Measurements from ENCODE around the gene NTM. TPM values are rescaled to one million over a fixed set of nuclear protein-coding genes. Genes with fewer than 3 reads are reported as not detected.

Gene NTM
- total RNA-seq, 1 experiment from 2014 or later = 8.6 TPM

DNA sequence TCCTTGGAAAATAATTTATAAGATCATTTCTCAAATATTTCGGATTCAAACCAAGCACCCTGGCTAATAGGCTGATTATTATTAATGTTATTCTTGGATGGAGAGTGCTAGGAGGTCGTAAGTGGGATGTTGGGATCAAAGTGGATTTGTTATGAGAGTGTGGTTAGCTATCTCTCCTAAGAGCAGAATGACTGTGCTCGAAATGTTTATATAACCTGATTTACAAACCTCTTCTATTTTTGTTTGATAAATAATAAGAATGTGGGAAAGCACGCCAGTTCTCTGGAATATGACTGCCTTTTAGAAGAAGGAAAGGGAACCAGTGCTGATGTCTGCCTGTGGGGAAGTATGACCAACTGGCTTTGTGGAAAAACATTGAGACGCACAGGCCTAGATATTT is 527.5 kb downstream of the NTM start:
- Histone ChIP-seq H3K4me3 (ENCODE audit: low read depth, low read length, poor library complexity, severe bottlenecking) (no peak overlapping the region), H3K36me3 (ENCODE audit: insufficient read depth, low read length, poor library complexity, severe bottlenecking) (no peaks in the 10 kb centered on the region), H3K4me1 (ENCODE audit: insufficient read depth, low read length, poor library complexity, severe bottlenecking) (peaks cover 57% of the 10 kb centered on the region), H3K27ac (ENCODE audit: low read depth, low read length, poor library complexity, severe bottlenecking) (no peak overlapping the region), H3K27me3 (replicated peaks; ENCODE audit: insufficient read depth, low read depth, low read length, poor library complexity) (no peaks in the 10 kb centered on the region), H3K9me3 (ENCODE audit: low read depth, low read length, poor library complexity, severe bottlenecking) (no peaks in the 10 kb centered on the region)
- TF ChIP-seq, protein P1, sequence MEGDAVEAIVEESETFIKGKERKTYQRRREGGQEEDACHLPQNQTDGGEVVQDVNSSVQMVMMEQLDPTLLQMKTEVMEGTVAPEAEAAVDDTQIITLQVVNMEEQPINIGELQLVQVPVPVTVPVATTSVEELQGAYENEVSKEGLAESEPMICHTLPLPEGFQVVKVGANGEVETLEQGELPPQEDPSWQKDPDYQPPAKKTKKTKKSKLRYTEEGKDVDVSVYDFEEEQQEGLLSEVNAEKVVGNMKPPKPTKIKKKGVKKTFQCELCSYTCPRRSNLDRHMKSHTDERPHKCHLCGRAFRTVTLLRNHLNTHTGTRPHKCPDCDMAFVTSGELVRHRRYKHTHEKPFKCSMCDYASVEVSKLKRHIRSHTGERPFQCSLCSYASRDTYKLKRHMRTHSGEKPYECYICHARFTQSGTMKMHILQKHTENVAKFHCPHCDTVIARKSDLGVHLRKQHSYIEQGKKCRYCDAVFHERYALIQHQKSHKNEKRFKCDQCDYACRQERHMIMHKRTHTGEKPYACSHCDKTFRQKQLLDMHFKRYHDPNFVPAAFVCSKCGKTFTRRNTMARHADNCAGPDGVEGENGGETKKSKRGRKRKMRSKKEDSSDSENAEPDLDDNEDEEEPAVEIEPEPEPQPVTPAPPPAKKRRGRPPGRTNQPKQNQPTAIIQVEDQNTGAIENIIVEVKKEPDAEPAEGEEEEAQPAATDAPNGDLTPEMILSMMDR (conservative IDR thresholded peaks at IDR 0.05; ENCODE audit: low read depth, low read length) = no peak
- DNase-seq (ENCODE audit: low spot score) = no peak
- intact Hi-C loops (cut with micrococcal nuclease; ENCODE audit: unreplicated experiment) = no loop called here
- ChIA-PET POLR2A (ENCODE audit: low non-redundant PET) (no interaction called here), CTCF (no interaction called here)
- no TSS peak for BruUV-seq (replicated peaks)

DNA sequence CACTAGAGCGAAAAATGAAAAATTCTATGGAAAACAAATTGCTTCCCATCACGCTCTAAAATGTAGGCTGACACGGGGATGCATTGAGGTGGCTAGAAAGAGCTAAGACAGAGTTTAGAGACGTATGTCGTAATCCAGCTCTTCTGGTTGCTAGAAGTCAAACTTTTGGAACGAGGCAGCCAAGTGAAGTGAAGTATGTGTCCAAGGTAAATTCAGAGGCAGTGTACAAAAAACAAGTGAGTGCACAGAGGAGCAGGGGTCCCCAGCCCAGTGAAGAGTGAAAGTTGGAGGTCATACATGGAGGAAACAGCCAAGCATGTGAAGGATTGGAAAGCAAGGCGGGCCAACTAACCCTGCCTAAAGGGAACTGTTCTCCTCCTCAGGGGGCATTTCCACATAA is 528.5 kb downstream of the NTM start:
- POLR2A ChIA-PET (ENCODE audit: low non-redundant PET) = no interaction called here
- intact Hi-C loops (cut with micrococcal nuclease; ENCODE audit: unreplicated experiment) = no loop called here
- CTCF ChIA-PET = no interaction called here
- no peaks in the 10 kb centered on the region for H3K27me3 ChIP-seq (replicated peaks; ENCODE audit: insufficient read depth, low read depth, low read length, poor library complexity)
- no peak overlapping the region for H3K4me3 ChIP-seq (ENCODE audit: low read depth, low read length, poor library complexity, severe bottlenecking)
- BruUV-seq (replicated peaks) = no TSS peak
- peaks cover 67% of the 10 kb centered on the region for H3K4me1 ChIP-seq (ENCODE audit: insufficient read depth, low read length, poor library complexity, severe bottlenecking)
- no peaks in the 10 kb centered on the region for H3K36me3 ChIP-seq (ENCODE audit: insufficient read depth, low read length, poor library complexity, severe bottlenecking)
- H3K27ac ChIP-seq (ENCODE audit: low read depth, low read length, poor library complexity, severe bottlenecking) = no peak overlapping the region
- no peaks in the 10 kb centered on the region for H3K9me3 ChIP-seq (ENCODE audit: low read depth, low read length, poor library complexity, severe bottlenecking)
- DNase-seq (ENCODE audit: low spot score) = no peak
- no peak for TF ChIP-seq EZH2 (IDR thresholded peaks at IDR 0.05; ENCODE audit: borderline replicate concordance, low read depth, low read length, poor library complexity, severe bottlenecking)
- TF ChIP-seq, protein P1 (conservative IDR thresholded peaks at IDR 0.05; ENCODE audit: low read depth, low read length) = no peak

DNA sequence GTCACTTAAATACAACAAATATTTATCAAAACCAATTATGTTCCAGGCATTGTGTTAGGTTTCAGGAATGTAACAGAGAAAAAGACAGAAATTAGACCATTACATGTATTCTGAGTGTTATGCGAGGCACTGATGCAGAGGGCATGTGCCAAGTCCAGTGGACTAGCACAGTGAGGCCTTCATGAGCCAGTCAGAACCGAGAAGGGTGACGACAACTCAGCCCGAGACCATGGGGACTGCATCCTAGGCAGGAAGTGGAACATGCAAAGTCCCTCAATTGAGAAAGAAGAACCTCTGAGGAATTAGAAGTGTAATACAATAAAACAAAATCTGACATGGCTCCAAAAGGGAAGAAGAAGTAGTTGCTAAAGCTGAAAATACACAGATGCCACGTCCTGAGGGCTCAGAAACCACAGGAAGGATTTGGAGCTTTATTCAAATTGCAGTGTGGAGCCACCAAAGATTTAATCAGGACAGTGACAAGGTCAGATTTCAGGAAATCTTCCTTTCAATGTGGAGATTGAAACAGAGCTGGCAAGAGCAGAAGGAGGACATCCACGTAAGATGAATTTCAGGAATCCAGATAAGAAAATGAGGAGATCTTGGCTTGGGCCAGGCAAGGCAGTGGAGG is 529.6 kb downstream of the NTM start:
- Histone ChIP-seq H3K27me3 (replicated peaks; ENCODE audit: insufficient read depth, low read depth, low read length, poor library complexity) (no peaks in the 10 kb centered on the region), H3K27ac (ENCODE audit: low read depth, low read length, poor library complexity, severe bottlenecking) (peak overlapping the region; percentile 62), H3K4me3 (ENCODE audit: low read depth, low read length, poor library complexity, severe bottlenecking) (no peak overlapping the region), H3K9me3 (ENCODE audit: low read depth, low read length, poor library complexity, severe bottlenecking) (no peaks in the 10 kb centered on the region), H3K36me3 (ENCODE audit: insufficient read depth, low read length, poor library complexity, severe bottlenecking) (no peaks in the 10 kb centered on the region), H3K4me1 (ENCODE audit: insufficient read depth, low read length, poor library complexity, severe bottlenecking) (peaks cover 71% of the 10 kb centered on the region)
- BruUV-seq (replicated peaks) = no TSS peak
- intact Hi-C loops (cut with micrococcal nuclease; ENCODE audit: unreplicated experiment) = no loop called here
- TF ChIP-seq, protein P1 (conservative IDR thresholded peaks at IDR 0.05; ENCODE audit: low read depth, low read length) = no peak
- TF ChIP-seq EZH2 (IDR thresholded peaks at IDR 0.05; ENCODE audit: borderline replicate concordance, low read depth, low read length, poor library complexity, severe bottlenecking) = no peak
- ChIA-PET POLR2A (ENCODE audit: low non-redundant PET) (no interaction called here), CTCF (no interaction called here)
- peak; percentile 79 for DNase-seq (ENCODE audit: low spot score)
